CD4-positive, alpha-beta T cell treated with Interleukin-6 at 100 ng/mL for 8 hours (primary cell): ENCODE results near the gene LACC1.

Source experiments
- DNase-seq: peaks from one replicate; pipeline ENCODE4 v3.0.0-alpha.2; 2020; ENCODE audit warnings: mixed read lengths, low spot score

The LACC1 gene

DNA sequence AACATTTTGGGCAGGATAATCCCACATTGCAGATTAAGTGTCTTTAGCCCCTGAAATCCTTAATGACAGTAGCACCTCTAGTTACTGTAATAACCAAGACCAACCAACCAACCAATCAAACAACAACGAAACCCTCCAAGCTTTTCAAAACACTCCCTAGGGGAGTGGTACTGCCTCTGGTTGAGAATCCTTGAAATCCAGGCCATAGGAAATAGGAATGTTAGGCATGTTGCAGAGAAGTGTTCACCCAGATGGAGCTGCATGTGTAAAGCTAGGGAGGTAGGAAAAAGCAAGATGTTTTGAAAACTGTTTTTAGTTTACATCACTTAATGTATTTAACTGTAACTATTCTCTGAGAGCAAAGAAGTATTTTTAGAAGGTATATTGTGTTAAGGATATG, 4.5 kb downstream of the LACC1 start:
- no peak for DNase-seq

DNA sequence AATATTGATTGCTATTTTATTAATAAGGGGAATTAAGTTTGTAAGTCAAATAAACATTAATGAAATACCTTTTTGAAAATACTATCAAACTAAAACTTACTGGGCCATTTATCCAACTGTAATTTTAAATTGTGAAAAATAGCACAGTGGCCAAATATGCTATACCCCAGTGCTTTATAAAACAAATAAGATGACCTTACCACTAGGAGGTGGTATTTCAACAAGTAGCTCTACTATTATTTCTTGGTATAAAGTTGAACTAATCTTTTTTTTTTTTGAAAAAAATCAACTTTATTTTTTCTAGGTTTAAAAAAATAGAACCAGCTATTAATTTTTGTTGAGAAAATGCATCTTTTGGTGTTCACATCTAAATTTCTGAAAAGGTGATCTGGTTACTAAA, 14.7 kb downstream of the LACC1 start:
- DNase-seq: no peak

DNA sequence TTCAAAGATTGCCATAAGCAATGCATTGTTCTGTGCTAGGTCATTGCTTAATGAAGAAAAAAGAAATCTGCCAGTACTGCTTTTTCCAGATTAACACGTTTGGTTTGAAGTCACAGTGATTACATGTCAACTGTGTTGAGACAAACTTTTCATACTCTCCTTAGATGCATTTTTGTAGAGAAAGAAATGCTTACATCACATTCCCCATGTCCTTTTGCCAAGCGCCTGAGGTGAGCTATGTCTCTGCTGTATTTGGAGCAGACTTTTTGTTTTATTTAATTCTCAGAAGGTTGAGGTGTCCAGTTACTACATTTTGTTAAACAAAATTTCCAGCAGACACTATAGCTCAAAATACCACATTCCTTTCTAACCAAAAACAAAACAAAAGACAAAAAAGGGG, 16.2 kb downstream of the LACC1 start:
- no peak for DNase-seq

DNA sequence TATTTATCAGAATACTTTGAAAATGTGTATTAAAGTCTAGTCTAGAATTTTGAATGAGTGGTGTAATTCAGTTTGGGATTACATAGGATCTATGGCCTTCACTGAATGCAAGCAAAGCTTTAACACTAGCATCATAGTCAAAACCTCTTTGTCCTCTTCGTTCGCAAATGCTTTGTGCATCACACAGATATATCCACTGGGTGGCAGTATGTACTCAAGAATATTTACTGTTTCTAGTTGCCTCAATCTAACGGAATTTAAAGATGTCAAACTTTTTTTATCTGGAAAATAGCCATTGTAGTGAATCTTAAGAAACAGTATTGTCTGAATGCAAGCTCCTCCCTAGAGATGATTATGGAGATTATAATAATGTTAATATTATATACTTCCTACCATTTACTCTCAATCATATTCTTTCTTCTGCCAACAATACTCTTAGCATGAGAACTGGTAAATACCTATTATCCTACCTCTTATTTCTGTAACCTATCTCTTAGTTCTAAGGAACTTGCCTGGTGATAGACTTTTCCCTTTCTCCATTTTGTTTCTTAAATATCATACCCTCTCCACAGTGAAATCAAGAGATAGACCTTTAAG, 25.8 kb downstream of the LACC1 start:
- DNase-seq: peak; percentile 44

DNA sequence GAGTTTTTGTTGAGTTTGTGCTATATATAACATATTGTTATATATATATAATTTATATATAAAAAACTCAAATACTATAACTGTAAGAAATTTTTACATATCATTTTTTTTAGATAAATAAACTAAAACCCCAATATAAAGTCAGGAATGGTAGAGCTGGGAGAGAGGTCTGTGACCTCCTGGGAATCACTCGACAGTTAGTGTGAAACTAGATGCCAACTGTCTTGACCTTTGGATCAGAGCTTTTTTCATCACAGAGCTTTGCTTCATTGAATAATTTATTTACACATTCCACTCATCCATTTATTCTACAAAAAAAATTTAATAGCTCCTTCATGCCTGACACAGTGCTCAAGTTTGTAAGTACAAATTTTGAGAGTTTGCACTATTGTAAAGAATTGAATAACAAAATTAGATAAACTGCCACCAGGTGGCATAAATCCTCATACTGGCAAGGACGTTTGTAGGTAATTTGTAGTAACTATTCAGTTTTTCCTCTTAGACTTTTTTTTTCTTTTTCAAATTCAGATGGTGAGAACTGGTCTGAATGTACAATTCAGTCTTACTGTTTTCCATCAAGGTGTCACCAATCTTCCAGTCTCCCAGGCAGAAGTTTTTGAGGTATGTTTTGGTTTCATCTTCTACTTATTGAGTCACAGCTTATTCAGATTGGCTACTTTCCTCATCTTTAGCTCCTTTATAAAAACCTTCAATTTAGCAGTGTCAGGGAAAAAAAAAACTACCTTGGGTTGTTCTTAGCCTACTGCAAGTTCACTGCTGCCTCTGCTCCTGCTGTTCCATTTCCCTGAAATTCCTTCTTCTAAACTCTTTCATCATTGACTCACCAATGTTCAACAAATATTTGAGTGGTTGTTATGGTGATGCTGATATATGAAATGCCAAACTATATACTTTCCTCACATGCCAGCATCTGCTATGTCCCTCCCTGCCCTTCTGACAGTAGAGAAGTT, 28.7 kb downstream of the LACC1 start:
- DNase-seq: no peak

DNA sequence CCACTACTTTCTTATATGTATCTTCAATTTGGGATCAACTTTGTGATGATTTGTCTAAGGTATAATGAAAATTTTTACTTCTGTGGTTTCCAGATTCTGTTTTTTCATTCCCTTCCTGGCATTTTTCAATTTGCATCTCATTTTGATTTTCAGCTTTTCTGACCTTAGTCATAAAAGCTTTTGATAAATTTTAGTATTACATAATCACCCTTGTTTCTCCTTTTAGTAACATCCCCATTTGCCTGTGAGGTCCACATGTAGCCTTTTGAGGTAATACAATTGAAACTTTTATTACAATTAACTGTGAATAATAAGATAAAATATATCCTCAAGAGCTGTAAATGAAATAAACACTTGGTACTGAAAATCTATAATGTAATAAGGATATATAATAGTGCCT, 31.2 kb downstream of the LACC1 start:
- no peak for DNase-seq

DNA sequence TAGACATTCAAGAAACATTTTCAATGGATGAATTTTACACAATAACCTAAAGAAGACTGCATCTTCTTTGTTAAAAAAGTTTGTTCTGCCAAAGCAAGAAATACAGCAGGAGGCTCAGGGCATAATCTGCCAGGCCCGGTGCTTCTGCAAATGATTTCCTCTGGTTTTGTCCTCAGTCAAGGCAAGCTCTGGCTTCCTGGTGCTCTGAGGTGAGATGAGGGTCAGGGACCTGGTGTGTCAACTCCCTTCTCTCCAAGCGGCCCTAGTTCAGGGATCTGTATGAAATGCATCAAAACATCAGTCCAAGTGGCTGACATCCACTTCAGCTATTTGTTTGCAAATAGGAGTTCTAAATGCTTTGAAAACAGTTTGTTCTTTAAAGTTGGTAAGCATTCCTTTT, 31.6 kb downstream of the LACC1 start:
- DNase-seq: no peak

DNA sequence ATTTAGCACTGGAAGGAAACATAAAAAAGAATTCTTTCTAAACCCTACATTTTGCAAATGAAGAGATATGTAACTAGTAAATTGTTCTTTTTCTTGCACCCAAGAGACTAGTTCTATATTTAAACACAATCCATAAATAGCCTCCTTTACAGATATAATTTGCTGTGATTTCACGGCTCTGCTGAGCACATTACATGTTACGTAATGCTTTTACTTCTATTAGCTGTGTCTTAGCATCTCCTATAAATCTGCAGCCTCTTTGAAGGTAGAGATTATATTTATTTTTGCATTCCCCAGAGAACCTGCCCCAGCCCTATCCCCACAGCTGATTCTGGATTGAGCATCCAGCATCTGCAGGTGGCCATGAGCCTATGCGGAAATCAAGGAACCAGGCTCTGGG, 32.2 kb downstream of the LACC1 start:
- no peak for DNase-seq

DNA sequence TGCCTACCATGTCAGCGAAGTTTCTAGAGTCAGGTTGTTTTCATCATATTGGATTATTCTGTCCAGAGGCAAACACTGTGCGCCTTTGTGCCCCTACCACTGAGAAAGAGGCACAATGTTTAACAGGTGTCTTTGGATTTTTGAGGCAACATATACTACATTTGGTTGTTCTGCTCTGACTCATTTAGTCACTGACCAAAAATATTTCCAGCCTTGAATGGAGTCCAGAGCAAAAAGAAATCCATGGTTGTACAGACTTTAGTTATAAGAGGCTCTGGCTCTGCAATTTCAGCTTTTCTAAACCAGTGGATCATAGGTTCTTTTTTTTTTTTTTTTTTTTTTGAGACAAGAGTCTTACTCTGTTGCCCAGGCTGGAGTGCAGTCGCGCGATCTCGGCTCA, 35.7 kb downstream of the LACC1 start:
- DNase-seq: no peak

DNA sequence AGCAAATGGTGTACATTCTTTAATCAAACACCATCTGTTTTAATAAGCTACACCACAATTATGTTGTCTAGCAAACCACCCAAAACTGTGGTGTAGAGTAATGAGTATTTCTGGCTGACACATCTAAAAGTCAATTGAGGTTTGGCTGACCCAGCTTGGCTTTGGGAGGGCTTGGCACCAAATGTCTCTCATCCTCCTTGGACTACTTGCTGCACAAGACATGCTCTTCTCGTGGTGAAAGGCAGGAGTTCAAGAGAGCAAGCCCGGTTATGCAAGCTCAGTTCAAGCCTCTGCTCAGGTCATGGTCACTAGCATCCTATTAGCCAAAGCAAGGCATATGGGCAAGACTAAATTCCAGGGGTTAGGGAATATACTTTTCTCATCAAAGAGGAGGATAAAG, 37.1 kb downstream of the LACC1 start:
- no peak for DNase-seq

DNA sequence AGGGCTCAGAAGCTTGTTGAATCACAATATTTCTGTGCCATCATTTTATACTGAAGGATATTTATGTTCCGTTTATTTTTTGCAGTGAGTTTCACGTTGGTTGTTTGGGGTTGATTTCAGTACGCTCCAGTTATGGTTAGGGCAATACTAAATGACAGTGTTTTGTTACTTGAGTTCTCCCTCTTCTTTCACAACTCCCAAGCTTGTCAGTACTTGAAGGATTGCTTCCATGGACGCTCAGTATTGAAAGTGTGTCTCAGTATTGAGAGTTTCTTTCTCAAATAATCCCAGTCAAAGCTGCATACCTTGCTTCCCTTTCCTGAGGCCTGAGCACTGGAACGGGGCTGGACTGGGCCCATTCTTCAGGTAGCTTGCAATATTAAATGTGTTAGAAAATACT, 38.9 kb downstream of the LACC1 start:
- DNase-seq: no peak

DNA sequence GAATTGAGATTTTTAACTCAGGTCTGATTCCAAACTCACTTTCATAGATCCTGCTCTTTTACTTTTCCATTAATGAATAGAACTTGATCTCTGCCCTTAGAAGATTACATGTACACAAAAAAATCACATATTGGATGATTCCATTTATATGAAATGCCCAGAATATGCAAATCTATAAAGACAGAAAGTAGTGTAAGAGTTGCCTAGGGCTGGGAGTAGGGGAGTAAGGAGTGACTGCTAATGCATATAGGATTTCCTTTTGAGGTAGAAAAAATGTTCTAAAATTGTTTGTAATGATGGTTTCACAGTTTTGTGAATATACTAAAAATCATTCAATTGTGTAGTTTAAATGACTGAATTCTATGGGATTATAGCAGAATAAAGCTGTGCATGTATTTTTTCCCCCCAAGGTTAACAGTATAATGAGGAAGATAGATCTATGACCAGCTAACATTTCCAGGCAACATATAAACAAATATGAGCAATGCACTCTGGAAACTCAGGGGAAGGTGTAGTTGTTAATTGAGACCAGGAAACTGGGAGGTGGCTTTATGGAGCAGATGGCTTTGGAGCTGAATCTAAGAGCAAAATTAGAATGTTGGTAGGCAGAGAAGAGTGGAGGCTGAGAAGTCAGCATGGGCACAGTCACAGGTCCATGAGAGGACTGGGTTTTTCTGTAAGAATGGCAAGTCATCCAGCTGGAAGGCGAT, 41.4 kb downstream of the LACC1 start:
- no peak for DNase-seq

DNA sequence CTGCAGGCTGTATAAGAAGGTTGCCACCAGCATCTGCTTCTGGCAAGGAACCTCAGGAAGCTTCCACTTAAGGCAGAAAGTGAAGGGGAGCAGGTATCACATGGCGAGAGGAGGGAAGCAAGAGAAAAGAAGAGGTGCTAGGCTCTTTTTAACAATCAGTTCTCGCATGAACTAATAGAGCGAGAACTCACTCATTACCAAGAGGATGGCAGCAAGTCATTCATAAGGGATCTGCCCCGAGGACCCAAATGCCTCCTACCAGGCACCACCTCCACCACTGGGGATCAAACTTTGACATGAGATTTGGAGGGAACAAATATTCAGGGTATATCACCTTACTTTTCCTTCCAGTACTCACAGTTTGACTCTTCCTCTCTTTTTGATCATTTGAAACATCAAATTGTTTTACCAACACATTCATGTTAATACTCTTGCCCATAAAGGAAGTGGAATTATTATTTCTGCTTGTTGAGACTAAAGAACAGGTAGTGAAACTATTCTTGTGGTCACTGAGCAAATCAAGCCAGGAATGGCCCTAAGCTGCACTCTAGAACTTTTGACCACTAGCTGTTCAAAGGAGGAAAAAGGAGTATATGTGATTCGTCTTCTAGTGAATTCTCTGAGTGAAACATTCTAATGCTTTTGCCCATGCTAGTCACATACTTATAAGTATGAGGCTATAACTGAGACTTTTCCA, 45.0 kb downstream of the LACC1 start:
- DNase-seq: no peak

DNA sequence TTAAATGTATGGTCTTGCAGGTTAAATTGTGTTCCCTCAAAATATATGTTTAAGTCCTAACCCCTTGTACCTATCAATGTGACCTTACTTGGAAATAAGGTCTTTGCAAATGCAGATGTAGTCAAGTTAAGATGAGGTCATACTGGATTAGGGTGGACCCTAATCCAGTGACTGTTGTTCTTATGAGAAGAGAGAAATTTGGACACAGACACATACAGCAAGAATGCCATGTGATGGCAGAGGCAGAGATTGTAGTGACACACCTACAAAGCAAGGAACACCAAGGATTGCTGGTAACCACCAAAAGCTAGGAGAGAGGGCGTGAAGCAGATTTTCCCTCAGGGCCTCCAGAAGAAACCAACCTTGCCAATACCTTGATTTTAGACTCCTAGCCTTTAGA, 50.2 kb downstream of the LACC1 start:
- DNase-seq: no peak

DNA sequence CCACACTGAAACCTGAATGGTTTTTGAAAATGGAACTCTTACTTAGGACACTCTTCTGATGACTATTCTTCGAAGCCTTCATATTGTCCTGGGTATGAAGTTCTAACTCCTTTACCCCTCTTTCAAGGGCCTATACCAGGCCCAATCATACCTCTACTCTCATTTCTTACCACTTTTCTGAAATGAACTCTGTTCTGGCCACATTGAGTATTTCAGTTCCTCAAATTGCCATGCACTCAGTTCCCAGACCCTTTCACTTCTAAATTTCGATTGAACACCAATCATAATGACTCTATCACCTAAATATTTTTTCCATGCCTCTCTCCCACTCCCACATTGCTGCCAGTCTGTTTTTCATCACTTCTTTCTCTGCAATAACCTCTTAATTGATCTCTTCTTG, 53.7 kb downstream of the LACC1 start:
- no peak for DNase-seq

DNA sequence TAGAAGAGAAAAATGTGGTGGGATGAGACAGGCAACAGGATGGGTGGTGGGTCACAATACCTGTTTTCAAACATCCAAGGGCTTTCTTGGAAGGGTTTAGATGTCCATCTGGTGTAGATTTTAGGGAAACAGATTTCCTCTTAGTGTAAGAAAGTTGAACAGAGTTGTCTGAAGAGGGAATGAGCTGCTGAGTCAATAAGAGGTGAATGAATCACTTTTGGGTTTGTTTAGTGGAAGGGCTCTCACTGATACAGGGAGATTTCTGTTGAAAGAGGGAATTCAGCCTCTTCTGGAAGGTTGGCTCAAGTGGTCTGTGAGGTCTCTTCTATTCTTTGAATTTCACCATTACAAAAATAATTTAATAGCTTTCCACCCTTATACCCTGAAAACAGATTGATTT, 54.6 kb downstream of the LACC1 start:
- DNase-seq: no peak

DNA sequence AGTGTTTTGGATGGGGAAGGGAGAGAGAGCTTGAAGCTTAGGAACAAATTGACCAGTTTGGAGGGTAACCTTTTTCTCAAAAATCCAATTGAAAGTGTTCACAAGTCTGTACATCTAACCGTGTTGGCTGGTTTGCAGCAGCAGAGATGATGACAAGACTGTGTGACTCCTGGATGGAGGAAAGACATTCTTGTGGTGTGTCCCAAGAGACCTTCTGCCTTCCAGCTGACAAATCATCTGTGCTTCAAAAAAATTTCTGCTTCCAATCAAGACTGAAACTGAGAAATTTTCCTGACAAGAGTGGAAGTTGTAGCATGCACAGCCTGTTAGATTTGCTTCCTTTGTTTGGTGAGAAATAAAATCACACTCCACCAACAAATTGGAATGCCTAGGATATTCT, 56.2 kb downstream of the LACC1 start:
- DNase-seq: no peak

DNA sequence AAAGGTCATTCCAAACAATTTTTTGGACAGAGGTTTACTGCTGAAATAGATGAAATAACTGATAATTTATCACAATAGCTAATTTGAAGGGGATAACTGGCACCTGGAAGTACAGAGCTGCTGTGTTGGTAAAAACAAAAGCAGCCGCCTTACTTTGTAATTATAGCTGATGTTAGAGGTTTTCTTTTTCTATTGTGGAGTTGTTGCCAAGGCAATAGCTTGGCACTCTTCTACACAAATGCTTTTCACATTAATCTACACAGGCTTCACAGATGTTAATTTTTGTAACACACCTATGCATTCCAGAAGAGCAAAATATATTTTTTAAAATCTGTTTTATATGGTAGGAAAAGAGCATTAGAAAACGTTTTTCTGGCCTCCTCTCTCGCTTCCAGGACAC, 56.9 kb downstream of the LACC1 start:
- DNase-seq: no peak

DNA sequence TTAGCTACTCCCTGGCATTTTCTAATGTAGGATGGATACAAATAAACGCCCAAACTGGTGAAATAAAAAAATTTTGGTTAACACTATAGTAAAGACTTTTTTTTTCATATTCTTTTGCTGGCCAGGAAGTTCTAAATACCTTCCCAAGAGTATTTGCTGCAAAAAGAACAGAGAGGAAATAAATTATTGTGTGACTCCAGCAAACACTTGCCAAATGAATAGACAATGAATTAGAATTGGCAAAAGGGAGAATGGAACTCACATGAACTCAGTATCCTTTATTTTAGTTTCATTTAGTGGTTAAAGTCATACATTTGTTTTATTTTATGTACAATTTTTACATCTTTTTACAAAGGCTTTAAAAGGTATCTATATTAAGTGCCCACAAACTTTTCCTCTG, 58.1 kb downstream of the LACC1 start:
- no peak for DNase-seq

DNA sequence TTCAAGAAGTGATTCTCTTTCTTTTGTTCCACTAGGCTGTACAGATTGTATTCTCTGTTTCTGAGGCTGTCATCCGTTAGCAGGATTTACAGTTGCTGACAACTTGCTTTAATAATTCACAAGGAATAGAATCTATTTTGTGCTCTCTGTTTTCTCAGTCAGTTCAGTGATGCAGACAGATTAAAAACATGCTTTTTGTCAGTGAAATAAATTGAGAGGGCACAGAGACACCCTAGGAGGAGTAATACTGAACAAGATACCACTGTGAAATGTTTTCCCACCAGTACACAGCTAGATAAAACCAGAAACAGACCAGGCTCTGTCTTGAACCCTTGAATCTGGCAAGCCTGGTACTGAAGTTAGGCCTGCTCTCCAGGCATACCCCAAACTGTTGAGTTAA, 58.7 kb downstream of the LACC1 start:
- DNase-seq: no peak

DNA sequence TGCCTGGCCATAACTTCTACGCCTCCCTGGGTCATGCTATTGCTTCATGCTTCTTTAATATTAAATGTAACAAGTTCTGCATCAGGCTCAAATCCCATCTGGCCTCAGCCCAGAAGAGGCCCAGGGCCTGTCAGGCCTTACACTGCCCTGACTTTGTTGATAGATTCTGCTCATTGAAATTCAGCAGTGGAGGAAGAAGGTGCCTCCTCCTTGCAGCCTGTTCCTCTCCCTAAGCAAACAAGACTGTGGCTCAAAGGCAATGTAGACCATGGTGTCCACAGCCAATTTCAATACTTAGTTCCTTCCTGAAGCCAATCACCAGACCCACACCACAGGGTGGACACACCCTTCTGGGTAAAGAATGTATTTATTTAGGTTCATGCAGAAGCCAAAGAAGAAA, 59.4 kb downstream of the LACC1 start:
- no peak for DNase-seq

DNA sequence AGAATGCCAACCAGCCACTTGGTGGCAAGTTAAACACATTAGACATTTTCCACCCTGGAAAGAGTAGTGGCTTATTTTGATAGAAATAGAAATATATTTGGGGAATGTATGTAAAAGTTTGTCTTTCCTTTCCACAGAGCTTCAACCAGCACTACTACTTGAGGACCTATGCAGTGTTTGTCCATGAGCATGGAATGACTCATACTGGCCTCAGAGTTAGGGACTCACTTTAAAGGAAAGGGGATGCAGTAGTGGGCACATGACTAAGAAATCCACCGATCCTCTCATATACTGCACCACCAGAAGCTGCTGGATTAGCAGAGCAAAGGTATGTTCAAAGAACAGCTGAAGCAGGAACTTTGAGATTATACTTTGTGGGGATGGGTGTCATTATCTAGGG, 62.6 kb downstream of the LACC1 start:
- no peak for DNase-seq
